ENCODE data around the gene FHOD3.
"Not testable (repeated sequence)": the region's sequence is repeated elsewhere in the genome, so short reads cannot be mapped to it uniquely, and the experiment has no call there.

Gene FHOD3

GRCh38 chr18:36455931-36456330 lies 158.4 kb downstream of the FHOD3 start:
- no peak for DNase-seq

DNA sequence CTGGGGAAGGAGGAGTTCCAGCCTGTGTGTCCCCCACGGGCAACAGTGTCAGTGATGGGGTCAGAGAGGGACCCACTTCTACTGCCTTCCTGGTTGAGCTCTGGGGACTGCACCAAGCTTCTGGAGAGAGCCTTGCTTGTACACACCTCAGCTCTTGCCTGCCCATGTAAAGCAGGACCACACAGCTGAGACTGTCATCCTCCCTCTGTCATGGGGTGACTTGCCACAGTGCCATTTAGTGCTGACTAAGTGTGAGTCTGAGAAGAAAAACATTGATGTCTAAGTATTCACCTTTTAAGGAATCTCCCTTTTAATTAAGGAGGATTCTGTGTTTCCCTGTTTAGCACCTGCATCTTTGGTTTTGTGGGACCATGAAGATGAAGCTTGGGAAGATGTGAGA lies 159.1 kb downstream of the FHOD3 start:
- no peak for DNase-seq

- DNase-seq: no peak
Measured at GRCh38 chr18:36457683-36458082, 160.2 kb downstream of the FHOD3 start.

- no peak for DNase-seq
Measured at GRCh38 chr18:36458306-36458705, 160.8 kb downstream of the FHOD3 start.

DNA sequence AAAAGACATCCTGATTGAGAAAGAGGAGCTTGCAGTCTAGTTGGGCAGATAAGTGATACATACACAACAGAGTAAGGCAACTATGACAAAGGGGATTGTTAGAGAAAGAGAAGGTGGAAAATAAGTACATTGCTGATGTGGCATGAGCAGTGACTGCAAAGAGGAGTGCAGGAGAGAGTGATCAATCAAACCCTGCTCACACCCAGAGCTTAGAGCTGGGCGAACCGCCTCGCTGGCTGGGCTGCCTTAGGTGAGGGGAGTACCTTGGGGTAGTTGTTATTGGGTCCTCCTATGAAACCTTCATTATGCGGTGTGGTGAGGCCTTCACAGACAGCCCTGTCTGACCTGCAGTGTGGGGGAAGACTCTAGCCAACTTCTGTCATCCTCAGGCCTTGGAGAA lies 161.7 kb downstream of the FHOD3 start:
- DNase-seq: no peak

- DNase-seq: no peak
Measured at GRCh38 chr18:36459786-36460185, 162.3 kb downstream of the FHOD3 start.

DNA sequence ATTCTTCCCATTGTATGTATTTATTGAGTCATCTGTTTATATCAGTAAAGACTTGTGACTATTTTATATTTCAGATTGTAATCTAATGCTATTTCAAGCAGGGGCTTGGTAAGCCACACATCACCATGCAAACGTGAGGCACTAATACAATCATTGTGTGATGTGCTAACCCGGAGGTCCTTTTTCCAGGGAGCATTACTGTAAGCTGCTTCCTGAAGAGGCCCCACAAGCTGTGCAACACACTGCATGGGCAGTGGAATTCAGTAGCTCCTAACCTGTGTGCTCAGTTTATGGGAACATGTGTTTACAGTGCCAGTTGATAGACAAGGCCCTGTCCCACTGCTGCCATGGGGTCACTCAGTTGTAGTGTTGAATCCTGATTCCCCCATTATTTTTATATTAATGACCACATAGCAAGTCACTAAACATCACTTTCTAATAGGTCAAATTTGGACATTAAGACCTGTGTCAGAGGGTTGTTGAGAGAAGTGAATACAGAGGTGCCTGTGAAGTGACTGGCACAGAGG lies 162.9 kb downstream of the FHOD3 start:
- no peak for DNase-seq

DNA sequence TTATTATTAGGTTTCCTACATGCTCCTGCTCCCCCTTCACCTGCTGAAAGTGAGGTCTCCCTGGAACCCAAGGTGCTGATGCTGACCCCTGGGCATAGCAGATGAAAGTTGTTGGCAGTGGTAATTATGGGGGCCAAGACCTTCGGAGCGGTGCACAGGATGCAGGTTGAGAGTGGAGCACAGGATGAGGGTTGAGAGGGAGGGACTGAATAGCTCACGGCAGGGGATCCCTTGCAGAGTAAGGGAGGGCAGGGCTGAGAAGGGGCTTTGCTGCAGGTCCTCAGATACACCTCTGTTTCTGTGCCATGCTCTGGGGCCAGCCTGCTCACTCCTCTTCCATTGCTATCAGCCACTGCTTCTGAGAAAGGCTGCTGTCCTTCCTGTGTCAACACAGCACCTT lies 163.3 kb downstream of the FHOD3 start:
- DNase-seq: no peak

DNA sequence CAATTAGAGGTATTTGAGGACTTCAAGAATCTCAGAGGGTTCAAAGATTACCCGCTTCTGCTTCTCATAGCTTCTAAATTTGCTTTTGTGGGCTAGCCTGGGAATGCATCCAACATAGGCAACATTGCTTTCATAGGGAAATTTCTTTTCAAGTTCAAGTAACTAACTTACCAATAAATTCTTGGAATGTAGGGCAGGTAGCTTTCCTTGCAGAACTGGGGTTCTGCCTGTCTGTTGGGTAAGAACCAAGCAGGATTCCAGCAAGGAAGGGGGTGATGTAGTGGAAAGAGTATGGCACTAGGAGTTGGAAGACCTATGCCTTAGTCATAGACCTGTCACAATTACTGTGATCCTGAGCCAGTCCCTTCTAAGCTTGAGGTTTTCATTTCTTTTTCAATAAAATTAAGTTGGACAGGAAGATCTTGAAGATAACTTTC lies 164.1 kb downstream of the FHOD3 start:
- no peak for DNase-seq

DNA sequence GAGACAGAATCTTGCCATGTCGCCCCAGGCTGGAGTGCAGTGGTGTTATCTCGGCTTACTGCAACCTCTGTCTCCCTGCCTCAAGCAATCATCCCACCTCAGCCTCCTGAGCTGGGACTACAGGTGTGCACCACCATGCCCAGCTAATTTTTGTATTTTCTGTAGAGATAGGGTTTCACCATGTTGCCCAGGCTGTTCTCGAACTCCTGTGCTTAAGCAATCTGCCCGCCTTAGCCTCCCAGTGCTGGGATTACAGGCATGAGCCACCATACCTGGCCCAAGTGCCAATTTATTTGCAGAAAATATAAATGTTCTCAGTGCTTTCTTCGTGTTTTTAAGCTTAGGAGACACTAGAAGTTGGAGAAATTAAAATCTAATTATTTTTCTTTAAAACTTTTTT lies 166.0 kb downstream of the FHOD3 start:
- not testable (repeated sequence) for DNase-seq

- peak; percentile 20 for DNase-seq
Measured at GRCh38 chr18:36464126-36464651, 166.7 kb downstream of the FHOD3 start.

DNA sequence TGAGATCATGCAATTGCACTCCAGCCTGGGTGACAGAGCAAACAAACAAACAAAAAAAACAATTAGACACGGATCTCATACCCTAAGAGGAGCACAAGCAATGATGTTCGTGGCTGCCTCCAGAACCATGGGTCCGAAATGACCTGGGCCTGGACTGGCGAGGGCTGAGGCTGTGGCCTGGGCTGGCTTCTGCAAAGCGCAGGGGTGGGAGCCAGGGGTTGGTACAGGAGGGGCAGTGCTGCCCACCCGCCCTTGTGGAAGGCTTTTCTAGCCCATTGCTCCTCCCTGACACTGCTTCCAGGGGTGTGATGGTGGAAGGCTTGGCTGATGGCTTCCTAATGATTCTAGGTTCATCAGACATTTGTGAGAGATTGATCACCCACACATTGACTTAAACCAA lies 167.8 kb downstream of the FHOD3 start:
- DNase-seq: no peak

- DNase-seq: no peak
Measured at GRCh38 chr18:36465970-36466369, 168.5 kb downstream of the FHOD3 start.

GRCh38 chr18:36467614-36468013 lies 170.1 kb downstream of the FHOD3 start:
- no peak for DNase-seq

DNA sequence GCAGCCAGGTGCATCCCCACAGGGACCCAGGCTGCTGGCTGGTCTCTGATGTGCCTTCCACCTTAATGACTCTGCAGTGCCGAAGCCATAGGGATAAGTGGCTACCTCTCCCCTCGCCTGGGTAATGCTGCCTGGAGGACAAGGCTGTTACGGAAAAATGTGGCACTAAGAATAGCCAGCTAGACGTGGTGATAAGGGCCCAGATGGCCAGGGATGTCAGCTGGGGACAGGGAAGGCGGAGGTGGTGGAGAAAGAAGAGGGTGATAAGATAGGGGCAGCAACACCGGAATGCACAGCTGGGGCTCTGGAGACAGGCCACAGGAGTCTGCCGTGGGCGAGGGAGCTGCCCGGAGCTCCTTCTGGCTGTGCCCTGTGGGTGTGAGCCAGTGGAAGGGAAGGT lies 170.6 kb downstream of the FHOD3 start:
- no peak for DNase-seq

GRCh38 chr18:36469461-36469860 lies 171.9 kb downstream of the FHOD3 start:
- no peak for DNase-seq

DNA sequence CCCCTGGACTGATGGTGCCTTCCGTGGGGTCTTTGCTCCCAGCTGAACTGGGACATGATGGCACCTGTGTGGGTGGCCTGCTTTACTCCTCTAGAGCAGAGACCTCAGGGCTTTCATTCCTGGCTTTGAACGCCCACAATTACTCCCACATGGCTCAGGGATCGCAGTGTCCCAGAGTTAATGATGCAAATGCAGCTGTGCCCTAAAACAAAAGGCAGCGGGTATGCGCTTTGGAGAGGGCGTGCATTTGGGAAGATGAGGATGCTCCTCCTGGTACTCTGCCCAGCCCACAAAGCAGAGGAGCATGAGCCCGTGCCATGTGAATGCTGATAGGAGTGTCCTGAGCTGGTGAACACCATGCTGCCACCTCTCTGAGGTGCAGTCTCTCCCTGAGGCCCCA lies 173.4 kb downstream of the FHOD3 start:
- no peak for DNase-seq

- DNase-seq: no peak
Measured at GRCh38 chr18:36471393-36471792, 173.9 kb downstream of the FHOD3 start.

DNA sequence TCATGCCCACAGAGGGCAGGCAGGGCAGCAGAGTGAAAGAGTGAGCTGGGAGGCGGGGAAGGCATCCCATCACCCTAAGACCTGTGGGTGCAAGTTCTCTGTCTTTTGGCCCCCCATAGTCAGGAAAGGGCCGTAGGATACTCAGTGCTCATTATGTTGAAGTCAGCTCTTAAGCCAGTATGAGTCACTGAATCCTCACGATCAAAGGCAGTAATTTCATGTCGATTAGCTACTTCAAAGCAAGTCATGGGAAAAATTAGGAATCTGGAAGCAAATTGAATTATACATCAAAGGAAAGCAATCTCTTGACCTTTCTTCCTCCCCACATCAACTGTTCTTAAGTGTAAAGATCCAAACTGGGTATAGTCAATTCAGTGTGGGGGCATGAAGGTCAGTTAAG lies 178.9 kb downstream of the FHOD3 start:
- no peak for DNase-seq

DNA sequence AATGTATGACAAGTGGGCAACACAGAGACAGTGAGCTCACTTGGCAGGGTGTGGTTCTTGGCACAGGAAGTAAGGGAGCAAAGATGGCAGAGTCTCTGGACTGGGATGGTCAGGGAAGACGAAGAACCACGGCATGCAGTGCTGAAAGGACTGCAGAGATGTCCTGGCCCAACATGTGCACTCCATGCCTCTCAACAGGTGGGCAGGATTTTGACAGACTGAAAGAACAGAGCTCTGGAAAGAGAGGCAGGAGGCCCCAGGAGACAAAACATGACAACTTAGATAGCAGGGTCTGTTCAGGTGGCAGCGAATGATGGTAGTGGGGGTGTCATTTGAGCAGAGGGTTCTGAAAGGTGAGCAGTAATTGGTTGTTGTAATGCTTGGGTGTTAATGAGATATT lies 180.3 kb downstream of the FHOD3 start:
- DNase-seq: no peak

DNA sequence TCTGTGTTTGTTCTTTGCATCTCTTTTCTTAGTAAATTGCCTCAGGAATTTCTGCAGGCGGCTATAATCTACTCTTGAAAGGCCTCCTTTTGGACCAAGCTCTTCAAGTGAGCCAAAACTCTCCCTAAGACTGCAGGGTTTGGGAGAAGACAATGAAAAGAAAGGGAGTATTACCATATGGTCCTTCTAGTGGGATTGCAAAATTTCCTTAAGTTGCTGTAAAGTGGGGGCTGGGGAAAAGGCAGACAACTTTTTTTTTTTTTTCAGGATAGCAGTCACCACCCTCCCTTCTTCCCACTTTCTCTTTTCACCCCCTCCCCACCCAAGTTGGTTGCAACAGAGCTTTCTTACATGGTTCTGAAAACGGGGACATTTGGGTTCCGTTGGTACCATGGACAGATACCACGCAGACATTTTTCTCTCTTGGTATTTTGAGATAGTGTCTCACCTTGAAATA lies 183.7 kb downstream of the FHOD3 start:
- DNase-seq: no peak

GRCh38 chr18:36481935-36482334 lies 184.4 kb downstream of the FHOD3 start:
- no peak for DNase-seq

- DNase-seq: no peak
Measured at GRCh38 chr18:36484591-36484990, 187.1 kb downstream of the FHOD3 start.

DNA sequence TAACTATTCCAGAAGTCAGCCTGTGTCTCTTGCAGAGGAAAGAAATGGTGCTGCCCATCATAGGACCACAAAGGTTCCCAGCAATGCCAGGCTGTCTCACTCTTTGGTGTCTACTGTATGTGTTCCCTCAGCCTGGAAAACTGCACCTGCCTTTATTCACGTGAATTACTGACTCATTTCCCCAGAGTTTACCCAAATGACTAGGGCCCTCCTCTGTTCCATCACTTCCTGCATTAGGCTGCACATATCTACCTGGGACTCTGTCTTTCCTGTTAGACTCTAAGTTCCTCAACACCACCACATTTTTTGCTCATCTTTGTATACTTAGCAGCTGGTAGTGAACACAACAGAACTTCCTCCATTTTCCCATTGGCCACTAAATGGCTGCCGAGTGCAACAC lies 188.3 kb downstream of the FHOD3 start:
- no peak for DNase-seq

- DNase-seq: no peak
Measured at GRCh38 chr18:36488131-36488530, 190.6 kb downstream of the FHOD3 start.

- DNase-seq: no peak
Measured at GRCh38 chr18:36490897-36491296, 193.4 kb downstream of the FHOD3 start.

All from DMS79 treated with DMSO at 0.1 percent for 48 hours (cell line).